Osteoblast (primary cell): ENCODE measurements around the gene ZC3H4. TPM values are rescaled to one million over a fixed set of nuclear protein-coding genes. Genes with fewer than 3 reads are reported as not detected.

Experiments used
- DNase-seq: peaks from one replicate; pipeline ENCODE4 v3.0.0; 2011; ENCODE audit warnings: low spot score, mixed read lengths; ENCODE audit not compliant: insufficient read length; ENCODE audit errors: missing footprints
- H2AFZ ChIP-seq: 2 replicates; pipeline ENCODE4 v1.6.0; 2011; ENCODE audit warnings: mild to moderate bottlenecking, low read length
- H3K27ac ChIP-seq: 2 replicates; pipeline ENCODE4 v1.5.1; 2011; ENCODE audit warnings: mild to moderate bottlenecking, low read depth, low read length, moderate library complexity
- H3K27me3 ChIP-seq: 2 replicates; pipeline ENCODE4 v1.6.0; 2012; ENCODE audit warnings: mild to moderate bottlenecking, control low read depth, inconsistent platforms, low read length, moderate library complexity; ENCODE audit not compliant: insufficient read depth
- H3K36me3 ChIP-seq: 2 replicates; pipeline ENCODE4 v1.5.1; 2011; ENCODE audit warnings: mild to moderate bottlenecking, low read length, control low read depth, moderate library complexity; ENCODE audit not compliant: insufficient read depth
- H3K4me1 ChIP-seq: 2 replicates; pipeline ENCODE4 v1.5.1; 2011; ENCODE audit warnings: mild to moderate bottlenecking, low read length, control low read depth, moderate library complexity; ENCODE audit not compliant: insufficient read depth
- H3K4me2 ChIP-seq: 2 replicates; pipeline ENCODE4 v1.6.0; 2011; ENCODE audit warnings: mild to moderate bottlenecking, low read length; ENCODE audit not compliant: insufficient read depth
- H3K4me3 ChIP-seq: fragments of 200-600 bp; sonication (generic); 3 replicates; pipeline ENCODE4 v1.5.1; 2012; ENCODE audit warnings: mild to moderate bottlenecking, low read length, inconsistent platforms; ENCODE audit not compliant: insufficient read depth
- H3K79me2 ChIP-seq: 2 replicates; pipeline ENCODE4 v1.6.0; 2012; ENCODE audit warnings: mild to moderate bottlenecking, low read length, control low read depth, inconsistent platforms; ENCODE audit not compliant: insufficient read depth
- H3K9me3 ChIP-seq: 2 replicates; pipeline ENCODE4 v1.5.1; 2011; ENCODE audit warnings: low read depth, low read length, control low read depth
- H4K20me1 ChIP-seq: 2 replicates; pipeline ENCODE4 v1.6.0; 2012; ENCODE audit warnings: mild to moderate bottlenecking, low read length, control low read depth; ENCODE audit not compliant: insufficient read depth
- CTCF ChIP-seq: IDR thresholded peaks from 2 replicates; pipeline ENCODE4 v1.5.1; 2011; ENCODE audit warnings: mild to moderate bottlenecking, low read depth, low read length, moderate library complexity; ENCODE audit errors: extremely low read depth
- total RNA-seq: library from RNA; depleted of rRNA; stranded (reverse); fragments of >200 nt; gene quantifications from 2 replicates; pipeline ENCODE4 v1.2.3, GENCODE V29; 2012

Gene ZC3H4
- total RNA-seq, 1 donor = 14.1 TPM

DNA sequence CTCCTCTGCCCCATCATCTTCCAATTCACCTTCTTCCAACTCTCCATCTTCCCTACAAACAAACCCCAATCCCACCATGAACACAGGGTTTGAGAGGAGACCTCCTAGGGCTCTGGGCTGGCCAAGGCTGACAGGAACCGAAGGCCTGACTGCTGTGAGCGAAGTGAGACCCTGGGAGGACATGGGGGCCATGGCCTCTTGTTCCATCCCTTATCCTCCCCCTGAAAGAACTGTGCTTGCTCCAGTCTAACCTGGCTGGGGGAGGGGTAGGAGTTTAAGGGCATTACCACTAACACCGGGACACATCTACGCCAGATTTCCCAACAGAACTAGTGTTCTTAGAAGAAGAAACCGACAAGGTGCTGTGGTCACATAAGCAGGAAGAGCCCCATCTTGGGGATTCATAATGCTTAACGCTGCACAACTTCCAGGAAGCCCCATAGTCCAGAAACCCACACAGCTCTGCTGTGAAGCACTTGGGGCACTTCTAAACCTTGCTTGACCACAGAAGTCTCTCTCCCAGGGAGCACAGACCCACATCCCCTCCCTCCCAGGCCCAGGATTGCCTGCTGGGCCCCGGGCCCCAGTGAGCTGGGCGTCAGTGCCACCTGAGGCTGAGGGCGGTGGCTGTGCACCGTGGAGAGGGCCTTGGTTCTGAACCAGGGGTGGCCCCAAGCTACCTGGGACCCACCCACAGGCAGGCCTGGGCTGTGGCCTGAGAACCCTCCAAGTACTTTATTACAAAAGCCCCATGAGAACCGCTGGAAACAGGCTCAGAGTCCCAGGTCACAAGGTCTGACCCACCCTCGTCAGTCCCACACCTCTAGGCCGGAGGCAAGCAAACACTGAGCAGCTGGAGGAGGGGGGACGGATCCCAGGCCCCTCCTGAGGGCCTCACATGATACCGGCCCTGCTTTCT, 18.8 kb downstream of the ZC3H4 start:
- H3K79me2 ChIP-seq = peaks cover 83% of the 10 kb centered on the region
- no peak overlapping the region for H2AFZ ChIP-seq
- DNase-seq = no peak
- no peaks in the 10 kb centered on the region for H3K9me3 ChIP-seq
- H3K4me2 ChIP-seq = no peak overlapping the region
- H3K27ac ChIP-seq = peak overlapping the region; percentile 65
- H3K36me3 ChIP-seq = peaks cover 32% of the 10 kb centered on the region
- H3K4me1 ChIP-seq = peaks cover 33% of the 10 kb centered on the region
- no peak for TF ChIP-seq CTCF
- peaks cover 9% of the 10 kb centered on the region for H4K20me1 ChIP-seq
- H3K4me3 ChIP-seq = no peak overlapping the region
- no peaks in the 10 kb centered on the region for H3K27me3 ChIP-seq

GRCh38 chr19:47093841-47094240, 19.7 kb downstream of the ZC3H4 start:
- Histone ChIP-seq H4K20me1 (peaks cover 9% of the 10 kb centered on the region), H3K4me3 (no peak overlapping the region), H3K9me3 (no peaks in the 10 kb centered on the region), H3K4me2 (no peak overlapping the region), H3K27me3 (no peaks in the 10 kb centered on the region), H2AFZ (no peak overlapping the region), H3K27ac (peak overlapping the region; percentile 29), H3K4me1 (peaks cover 33% of the 10 kb centered on the region), H3K79me2 (peaks cover 74% of the 10 kb centered on the region), H3K36me3 (peaks cover 38% of the 10 kb centered on the region)
- TF ChIP-seq CTCF = no peak
- no peak for DNase-seq

- Histone ChIP-seq H4K20me1 (peaks cover 7% of the 10 kb centered on the region), H3K9me3 (no peaks in the 10 kb centered on the region), H3K27ac (peak overlapping the region; percentile 29), H3K4me1 (peaks cover 28% of the 10 kb centered on the region), H3K4me2 (no peak overlapping the region), H3K27me3 (no peaks in the 10 kb centered on the region), H3K4me3 (no peak overlapping the region), H3K79me2 (peaks cover 69% of the 10 kb centered on the region), H2AFZ (no peak overlapping the region), H3K36me3 (peaks cover 38% of the 10 kb centered on the region)
- no peak for DNase-seq
- TF ChIP-seq CTCF = no peak
Measured at GRCh38 chr19:47093254-47093653, 20.3 kb downstream of the ZC3H4 start.

GRCh38 chr19:47089767-47090350, 23.7 kb downstream of the ZC3H4 start:
- DNase-seq = peak; percentile 46
- Histone ChIP-seq H3K9me3 (no peaks in the 10 kb centered on the region), H3K27ac (no peak overlapping the region), H3K4me1 (peaks cover 1% of the 10 kb centered on the region), H3K4me3 (no peak overlapping the region), H2AFZ (no peak overlapping the region), H4K20me1 (no peaks in the 10 kb centered on the region), H3K27me3 (no peaks in the 10 kb centered on the region), H3K36me3 (peaks cover 57% of the 10 kb centered on the region), H3K79me2 (peaks cover 37% of the 10 kb centered on the region), H3K4me2 (no peak overlapping the region)
- TF ChIP-seq CTCF = no peak
